Tibial nerve (tissue), 4 donors: ENCODE results near the gene ZFPM1. TPM values are rescaled to one million over a fixed set of nuclear protein-coding genes. Genes with fewer than 3 reads are reported as not detected.

Experiments
- DNase-seq, 2 donors: peaks; one replicate each; pipeline ENCODE4 v3.0.0-alpha.2; 2019; ENCODE audit warnings: low spot score in 2 of 2
- H3K27ac ChIP-seq, 4 donors: fragments of 200-600 bp; sonication (generic) in 3 of 4; one replicate each; pipeline ENCODE4 v1.5.1; 2017 to 2019; ENCODE audit warnings: mild to moderate bottlenecking in 1 of 4
- H3K27me3 ChIP-seq, 2 donors: fragments of 200-600 bp; sonication (generic) in 1 of 2; one replicate each; pipeline versions ENCODE4 v1.5.1 to v1.6.0; 2017 to 2019
- H3K36me3 ChIP-seq, 3 donors: fragments of 200-600 bp; sonication (generic); one replicate each; pipeline ENCODE4 v1.5.1; 2018 to 2019
- H3K4me1 ChIP-seq, 4 donors: fragments of 200-600 bp; sonication (generic) in 3 of 4; one replicate each; pipeline ENCODE4 v1.5.1; 2017 to 2019
- H3K4me3 ChIP-seq, 4 donors: fragments of 200-600 bp; sonication (generic) in 3 of 4; one replicate each; pipeline ENCODE4 v1.5.1; 2017 to 2019; ENCODE audit warnings: mild to moderate bottlenecking in 1 of 4, moderate library complexity in 1 of 4
- H3K9me3 ChIP-seq, 4 donors: fragments of 200-600 bp; sonication (generic) in 3 of 4; one replicate each; pipeline ENCODE4 v1.5.1; 2017 to 2019
- CTCF ChIP-seq, 5 experiments: fragments of 200-600 bp in 3 of 5; fragments of 450-650 bp in 2 of 5; sonication (generic) in 3 of 5; IDR thresholded peaks; one replicate each; pipeline ENCODE4 v1.5.1; 2016 to 2019; ENCODE audit warnings: antibody characterized with exemption in 5 of 5, mild to moderate bottlenecking in 3 of 5, moderate library complexity in 2 of 5
- EP300 ChIP-seq, 2 donors: sonication (generic); formaldehyde crosslinking; IDR thresholded peaks; one replicate each; pipeline ENCODE4 v1.6.1; 2017; ENCODE audit warnings: antibody characterized with exemption in 2 of 2, mild to moderate bottlenecking in 1 of 2
- POLR2A ChIP-seq, 2 donors: fragments of 450-650 bp; IDR thresholded peaks; one replicate each; pipeline ENCODE4 v1.6.1; 2017; ENCODE audit warnings: antibody characterized with exemption in 2 of 2, mild to moderate bottlenecking in 2 of 2, moderate library complexity in 2 of 2
- WGBS, 2 donors: methylation state at CpG; one replicate each; pipeline ENCODE4 v1.1.5; 2018; 5-methylcytosine and 5-hydroxymethylcytosine counted together
- total RNA-seq, 4 donors: library from RNA; depleted of rRNA; stranded (reverse); fragments of >200 nt; gene quantifications; one replicate each; pipeline ENCODE4 v1.1.0, GENCODE V29; 2016

Gene ZFPM1
- total RNA-seq, 4 donors from 2014 or later, result 0.44 to 1.2 (median 0.71) TPM

- H3K36me3 ChIP-seq, result peaks cover 0 to 21% (median 0%) of the 10 kb centered on the region in 3 donors
- H3K4me1 ChIP-seq, result peaks cover 0 to 22% (median 0%) of the 10 kb centered on the region in 4 donors
- no peak for DNase-seq
- no peak overlapping the region for H3K27ac ChIP-seq
- H3K27me3 ChIP-seq, result peaks cover 0 to 70% of the 10 kb centered on the region in 2 donors
- H3K4me3 ChIP-seq, result no peak overlapping the region
- no peaks in the 10 kb centered on the region for H3K9me3 ChIP-seq
- no peak for TF ChIP-seq POLR2A (IDR thresholded peaks at IDR 0.05)
- no peak for TF ChIP-seq CTCF (IDR thresholded peaks at IDR 0.05)
- TF ChIP-seq EP300 (IDR thresholded peaks at IDR 0.05), result no peak
Observed at GRCh38 chr16:88519240-88519639, 66.2 kb downstream of the ZFPM1 start.

GRCh38 chr16:88519938-88520653, 67.0 kb downstream of the ZFPM1 start:
- TF ChIP-seq POLR2A (IDR thresholded peaks at IDR 0.05), result no peak
- no peak for TF ChIP-seq CTCF (IDR thresholded peaks at IDR 0.05)
- DNase-seq, result no peak
- Histone ChIP-seq H3K27me3 (peaks cover 0 to 72% of the 10 kb centered on the region in 2 donors), H3K27ac (no peak overlapping the region), H3K36me3 (peaks cover 0 to 21% (median 0%) of the 10 kb centered on the region in 3 donors), H3K4me3 (no peak overlapping the region), H3K4me1 (peaks cover 0 to 31% (median 2%) of the 10 kb centered on the region in 4 donors), H3K9me3 (no peaks in the 10 kb centered on the region)
- WGBS, 2 donors, result 95 to 99% methylated on average over 3 of the region's 3 CpGs

GRCh38 chr16:88521674-88522073, 68.6 kb downstream of the ZFPM1 start:
- Histone ChIP-seq H3K4me1 (peaks cover 0 to 47% (median 2%) of the 10 kb centered on the region in 4 donors), H3K27ac (no peak overlapping the region), H3K27me3 (peaks cover 0 to 73% of the 10 kb centered on the region in 2 donors), H3K9me3 (no peaks in the 10 kb centered on the region), H3K4me3 (no peak overlapping the region), H3K36me3 (peaks cover 0 to 15% (median 0%) of the 10 kb centered on the region in 3 donors)
- DNase-seq, result no peak
- 55 to 59% methylated on average over 9 of the region's 9 CpGs for WGBS, 2 donors
- TF ChIP-seq EP300 (IDR thresholded peaks at IDR 0.05) (no peak), POLR2A (IDR thresholded peaks at IDR 0.05) (no peak), CTCF (IDR thresholded peaks at IDR 0.05) (no peak)

- H3K27me3 ChIP-seq, result peaks cover 0 to 73% of the 10 kb centered on the region in 2 donors
- no peak for TF ChIP-seq CTCF (IDR thresholded peaks at IDR 0.05)
- TF ChIP-seq POLR2A (IDR thresholded peaks at IDR 0.05), result no peak
- no peak for TF ChIP-seq EP300 (IDR thresholded peaks at IDR 0.05)
- H3K27ac ChIP-seq, result no peak overlapping the region
- no peak for DNase-seq
- peaks cover 0 to 54% (median 9%) of the 10 kb centered on the region in 4 donors for H3K4me1 ChIP-seq
- 30 to 38% methylated on average over 18 to 22 of the region's 24 CpGs for WGBS, 2 donors
- peaks cover 0 to 11% (median 0%) of the 10 kb centered on the region in 3 donors for H3K36me3 ChIP-seq
- H3K4me3 ChIP-seq, result no peak overlapping the region
- no peaks in the 10 kb centered on the region for H3K9me3 ChIP-seq
Observed at GRCh38 chr16:88522276-88522949, 69.3 kb downstream of the ZFPM1 start.
